HEK293 (cell line): ENCODE data around the gene DPRX.

Experiments
- CTCF ChIA-PET: fragments of 350-600 bp; formaldehyde crosslinking; extraction: SDS; loops from one replicate; lab custom pipeline; 2021; ENCODE audit warnings: antibody characterized with exemption; lab: Yijun Ruan, JAX
- POLR2A ChIA-PET: fragments of 300-600 bp; formaldehyde crosslinking; extraction: SDS; loops from one replicate; lab custom pipeline; 2020; ENCODE audit warnings: antibody characterized with exemption, inconsistent platforms; lab: Yijun Ruan, JAX
- H3K27ac ChIP-seq: fragments of 200-500 bp; sonication (Bioruptor generic); 2 replicates; pipeline ENCODE4 v1.5.1; 2014; ENCODE audit warnings: low read depth, low read length, control low read depth, inconsistent platforms; ENCODE audit errors: extremely low read depth
- H3K36me3 ChIP-seq, 2 experiments: fragments of 200-500 bp in 1 of 2; sonication (Bioruptor generic) in 1 of 2; 1 replicate in 1 of 2; 2 replicates in 1 of 2; pipeline ENCODE4 v1.5.1; 2014 to 2017; ENCODE audit warnings: inconsistent platforms in 2 of 2, low read length in 2 of 2; ENCODE audit not compliant: control insufficient read depth in 2 of 2, insufficient read depth in 1 of 2
- H3K4me1 ChIP-seq: fragments of 200-500 bp; sonication (Bioruptor generic); 2 replicates; pipeline ENCODE4 v1.5.1; 2014; ENCODE audit warnings: mild to moderate bottlenecking, low read length, inconsistent platforms; ENCODE audit not compliant: control insufficient read depth, insufficient read depth
- H3K4me3 ChIP-seq: 2 replicates; pipeline ENCODE4 v1.5.1; 2011; ENCODE audit warnings: low read depth, mild to moderate bottlenecking, control low read depth, low read length, moderate library complexity
- H3K9me3 ChIP-seq: fragments of 200-500 bp; sonication (Bioruptor generic); 2 replicates; pipeline ENCODE4 v1.5.1; 2014; ENCODE audit warnings: low read depth, low read length, inconsistent platforms; ENCODE audit not compliant: control insufficient read depth, insufficient read depth
- GLIS1 ChIP-seq: fragments of 450-650 bp; formaldehyde crosslinking; IDR thresholded peaks from 2 replicates; pipeline ENCODE4 v1.5.1; 2016; ENCODE audit warnings: missing biosample characterization, missing genetic modification characterization
- KLF1 ChIP-seq: fragments of 450-650 bp; formaldehyde crosslinking; IDR thresholded peaks from 2 replicates; pipeline ENCODE4 v1.5.1; 2016; ENCODE audit warnings: missing biosample characterization, missing genetic modification characterization
- SP3 ChIP-seq: fragments of 450-650 bp; formaldehyde crosslinking; IDR thresholded peaks from 2 replicates; pipeline ENCODE4 v1.5.1; 2016; ENCODE audit warnings: missing biosample characterization, missing genetic modification characterization
- TCF7L2 ChIP-seq: IDR thresholded peaks from 2 replicates; pipeline ENCODE4 v1.6.1; 2011; ENCODE audit warnings: low read depth, mild to moderate bottlenecking, inconsistent platforms, low read length, moderate library complexity, borderline replicate concordance
- YY1 ChIP-seq: fragments of 450-650 bp; formaldehyde crosslinking; IDR thresholded peaks from 2 replicates; pipeline ENCODE4 v1.5.1; 2018; ENCODE audit warnings: missing biosample characterization, missing genetic modification characterization
- YY2 ChIP-seq: fragments of 450-650 bp; formaldehyde crosslinking; IDR thresholded peaks from 2 replicates; pipeline ENCODE4 v1.5.1; 2016; ENCODE audit warnings: missing biosample characterization, missing genetic modification characterization
- ZBTB17 ChIP-seq: fragments of 450-650 bp; formaldehyde crosslinking; IDR thresholded peaks from 2 replicates; pipeline ENCODE4 v1.5.1; 2016; ENCODE audit warnings: missing biosample characterization, missing genetic modification characterization
- ZBTB20 ChIP-seq: fragments of 450-650 bp; formaldehyde crosslinking; IDR thresholded peaks from 2 replicates; pipeline ENCODE4 v1.5.1; 2016; ENCODE audit warnings: missing biosample characterization, missing genetic modification characterization
- ZFP41 ChIP-seq: fragments of 450-650 bp; formaldehyde crosslinking; IDR thresholded peaks from 2 replicates; pipeline ENCODE4 v1.5.1; 2016; ENCODE audit warnings: missing biosample characterization, missing genetic modification characterization, borderline replicate concordance
- ZIC2 ChIP-seq: fragments of 450-650 bp; formaldehyde crosslinking; IDR thresholded peaks from 2 replicates; pipeline ENCODE4 v1.5.1; 2016; ENCODE audit warnings: missing biosample characterization, missing genetic modification characterization
- ZNF10 ChIP-seq: fragments of 450-650 bp; formaldehyde crosslinking; IDR thresholded peaks from 2 replicates; pipeline ENCODE4 v1.5.1; 2017; ENCODE audit warnings: missing biosample characterization, missing genetic modification characterization
- ZNF146 ChIP-seq: fragments of 450-650 bp; formaldehyde crosslinking; IDR thresholded peaks from 2 replicates; pipeline ENCODE4 v1.5.1; 2016; ENCODE audit warnings: missing biosample characterization, missing genetic modification characterization
- ZNF174 ChIP-seq: fragments of 450-650 bp; formaldehyde crosslinking; IDR thresholded peaks from 2 replicates; pipeline ENCODE4 v1.5.0; 2017; ENCODE audit warnings: missing biosample characterization, mild to moderate bottlenecking, missing genetic modification characterization
- ZNF211 ChIP-seq: fragments of 450-650 bp; formaldehyde crosslinking; IDR thresholded peaks from 2 replicates; pipeline ENCODE4 v1.5.1; 2016; ENCODE audit warnings: low read depth, missing biosample characterization, missing genetic modification characterization
- ZNF394 ChIP-seq: fragments of 450-650 bp; formaldehyde crosslinking; IDR thresholded peaks from 2 replicates; pipeline ENCODE4 v1.5.1; 2016; ENCODE audit warnings: missing biosample characterization, missing genetic modification characterization, mild to moderate bottlenecking, moderate library complexity, borderline replicate concordance
- ZNF610 ChIP-seq: fragments of 450-650 bp; formaldehyde crosslinking; IDR thresholded peaks from 2 replicates; pipeline ENCODE4 v1.5.1; 2016; ENCODE audit warnings: missing biosample characterization, missing genetic modification characterization, borderline replicate concordance
- ZNF654 ChIP-seq: fragments of 450-650 bp; formaldehyde crosslinking; IDR thresholded peaks from 2 replicates; pipeline ENCODE4 v1.5.1; 2016; ENCODE audit warnings: low read depth, missing biosample characterization, missing genetic modification characterization
- ZNF660 ChIP-seq: fragments of 450-650 bp; IDR thresholded peaks from 2 replicates; pipeline ENCODE4 v1.5.1; 2018; ENCODE audit warnings: missing biosample characterization, mild to moderate bottlenecking, missing genetic modification characterization
- ZNF776 ChIP-seq: fragments of 450-650 bp; formaldehyde crosslinking; IDR thresholded peaks from 2 replicates; pipeline ENCODE4 v1.5.0; 2017; ENCODE audit warnings: missing biosample characterization, missing genetic modification characterization, borderline replicate concordance
- TF ChIP-seq, protein P1 (sequence below): fragments of 450-650 bp; formaldehyde crosslinking; IDR thresholded peaks from 2 replicates; pipeline ENCODE4 v1.5.1; 2016; ENCODE audit warnings: missing biosample characterization, missing genetic modification characterization
- TF ChIP-seq, protein P2 (sequence below): fragments of 450-650 bp; formaldehyde crosslinking; IDR thresholded peaks from 2 replicates; pipeline ENCODE4 v1.5.1; 2016; ENCODE audit warnings: missing biosample characterization, missing genetic modification characterization, borderline replicate concordance
- TF ChIP-seq, protein P3 (sequence below): fragments of 450-650 bp; formaldehyde crosslinking; optimal IDR thresholded peaks from 2 replicates; pipeline ENCODE3; 2016; ENCODE audit warnings: missing biosample characterization, mild to moderate bottlenecking, missing genetic modification characterization
- TF ChIP-seq, protein P4 (sequence below): fragments of 450-650 bp; formaldehyde crosslinking; IDR thresholded peaks from 2 replicates; pipeline ENCODE4 v1.5.1; 2016; ENCODE audit warnings: missing biosample characterization, missing genetic modification characterization, low read depth
- TF ChIP-seq, protein P5 (sequence below): fragments of 450-650 bp; formaldehyde crosslinking; IDR thresholded peaks from 2 replicates; pipeline ENCODE4 v1.5.1; 2016; ENCODE audit warnings: missing biosample characterization, missing genetic modification characterization

DPRX gene

DNA sequence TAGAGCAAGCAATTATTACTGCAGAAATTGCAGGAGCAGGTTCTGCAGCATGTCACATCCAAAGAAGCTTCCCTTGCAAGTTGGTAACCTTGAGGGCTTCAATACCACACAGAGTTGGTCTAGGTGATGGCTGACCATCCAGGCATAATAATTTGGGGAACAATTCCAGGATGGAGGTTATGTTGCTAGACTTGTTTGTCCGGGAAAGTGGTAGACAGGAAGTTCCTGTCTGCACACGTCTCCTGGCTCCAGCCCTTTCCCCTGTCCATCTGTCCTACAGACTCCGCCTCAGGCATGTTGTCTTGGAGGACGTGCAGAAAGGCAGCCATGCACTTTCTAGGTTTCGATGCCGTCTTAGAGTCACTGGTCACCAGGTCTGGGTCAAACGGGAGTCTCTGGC, 26.0 kb downstream of the DPRX start:
- CTCF ChIA-PET = interaction anchor here (1.3 to 1.6 kb wide), 2 partner anchors 19 to 366 kb away, joined by 3 read pairs; no protein-coding TSS in a partner anchor
- Histone ChIP-seq H3K27ac (no peak overlapping the region), H3K36me3 (no peaks in the 10 kb centered on the region), H3K4me3 (no peak overlapping the region), H3K4me1 (no peaks in the 10 kb centered on the region), H3K9me3 (no peaks in the 10 kb centered on the region; the same call in 1 of the 2 replicates)
- POLR2A ChIA-PET = no interaction called here
- TF ChIP-seq ZNF610 = no peak
- TF ChIP-seq ZNF174 (tag by site-specific recombination) = no peak
- TF ChIP-seq GLIS1 (tag by site-specific recombination) = no peak
- TF ChIP-seq TCF7L2 = no peak
- TF ChIP-seq SP3 (tag by site-specific recombination) = no peak
- no peak for TF ChIP-seq ZBTB20 (tag by site-specific recombination)
- no peak for TF ChIP-seq YY2
- TF ChIP-seq, protein P1, sequence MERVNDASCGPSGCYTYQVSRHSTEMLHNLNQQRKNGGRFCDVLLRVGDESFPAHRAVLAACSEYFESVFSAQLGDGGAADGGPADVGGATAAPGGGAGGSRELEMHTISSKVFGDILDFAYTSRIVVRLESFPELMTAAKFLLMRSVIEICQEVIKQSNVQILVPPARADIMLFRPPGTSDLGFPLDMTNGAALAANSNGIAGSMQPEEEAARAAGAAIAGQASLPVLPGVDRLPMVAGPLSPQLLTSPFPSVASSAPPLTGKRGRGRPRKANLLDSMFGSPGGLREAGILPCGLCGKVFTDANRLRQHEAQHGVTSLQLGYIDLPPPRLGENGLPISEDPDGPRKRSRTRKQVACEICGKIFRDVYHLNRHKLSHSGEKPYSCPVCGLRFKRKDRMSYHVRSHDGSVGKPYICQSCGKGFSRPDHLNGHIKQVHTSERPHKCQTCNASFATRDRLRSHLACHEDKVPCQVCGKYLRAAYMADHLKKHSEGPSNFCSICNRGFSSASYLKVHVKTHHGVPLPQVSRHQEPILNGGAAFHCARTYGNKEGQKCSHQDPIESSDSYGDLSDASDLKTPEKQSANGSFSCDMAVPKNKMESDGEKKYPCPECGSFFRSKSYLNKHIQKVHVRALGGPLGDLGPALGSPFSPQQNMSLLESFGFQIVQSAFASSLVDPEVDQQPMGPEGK (tag by site-specific recombination) = no peak
- no peak for TF ChIP-seq ZNF146 (tag by site-specific recombination)
- no peak for TF ChIP-seq ZNF211 (tag by site-specific recombination)
- TF ChIP-seq, protein P2, sequence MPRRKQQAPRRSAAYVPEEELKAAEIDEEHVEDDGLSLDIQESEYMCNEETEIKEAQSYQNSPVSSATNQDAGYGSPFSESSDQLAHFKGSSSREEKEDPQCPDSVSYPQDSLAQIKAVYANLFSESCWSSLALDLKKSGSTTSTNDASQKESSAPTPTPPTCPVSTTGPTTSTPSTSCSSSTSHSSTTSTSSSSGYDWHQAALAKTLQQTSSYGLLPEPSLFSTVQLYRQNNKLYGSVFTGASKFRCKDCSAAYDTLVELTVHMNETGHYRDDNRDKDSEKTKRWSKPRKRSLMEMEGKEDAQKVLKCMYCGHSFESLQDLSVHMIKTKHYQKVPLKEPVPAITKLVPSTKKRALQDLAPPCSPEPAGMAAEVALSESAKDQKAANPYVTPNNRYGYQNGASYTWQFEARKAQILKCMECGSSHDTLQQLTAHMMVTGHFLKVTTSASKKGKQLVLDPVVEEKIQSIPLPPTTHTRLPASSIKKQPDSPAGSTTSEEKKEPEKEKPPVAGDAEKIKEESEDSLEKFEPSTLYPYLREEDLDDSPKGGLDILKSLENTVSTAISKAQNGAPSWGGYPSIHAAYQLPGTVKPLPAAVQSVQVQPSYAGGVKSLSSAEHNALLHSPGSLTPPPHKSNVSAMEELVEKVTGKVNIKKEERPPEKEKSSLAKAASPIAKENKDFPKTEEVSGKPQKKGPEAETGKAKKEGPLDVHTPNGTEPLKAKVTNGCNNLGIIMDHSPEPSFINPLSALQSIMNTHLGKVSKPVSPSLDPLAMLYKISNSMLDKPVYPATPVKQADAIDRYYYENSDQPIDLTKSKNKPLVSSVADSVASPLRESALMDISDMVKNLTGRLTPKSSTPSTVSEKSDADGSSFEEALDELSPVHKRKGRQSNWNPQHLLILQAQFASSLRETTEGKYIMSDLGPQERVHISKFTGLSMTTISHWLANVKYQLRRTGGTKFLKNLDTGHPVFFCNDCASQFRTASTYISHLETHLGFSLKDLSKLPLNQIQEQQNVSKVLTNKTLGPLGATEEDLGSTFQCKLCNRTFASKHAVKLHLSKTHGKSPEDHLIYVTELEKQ (tag by site-specific recombination) = no peak
- TF ChIP-seq KLF1 (tag by site-specific recombination) = no peak
- TF ChIP-seq ZNF776 = no peak
- TF ChIP-seq, protein P3, sequence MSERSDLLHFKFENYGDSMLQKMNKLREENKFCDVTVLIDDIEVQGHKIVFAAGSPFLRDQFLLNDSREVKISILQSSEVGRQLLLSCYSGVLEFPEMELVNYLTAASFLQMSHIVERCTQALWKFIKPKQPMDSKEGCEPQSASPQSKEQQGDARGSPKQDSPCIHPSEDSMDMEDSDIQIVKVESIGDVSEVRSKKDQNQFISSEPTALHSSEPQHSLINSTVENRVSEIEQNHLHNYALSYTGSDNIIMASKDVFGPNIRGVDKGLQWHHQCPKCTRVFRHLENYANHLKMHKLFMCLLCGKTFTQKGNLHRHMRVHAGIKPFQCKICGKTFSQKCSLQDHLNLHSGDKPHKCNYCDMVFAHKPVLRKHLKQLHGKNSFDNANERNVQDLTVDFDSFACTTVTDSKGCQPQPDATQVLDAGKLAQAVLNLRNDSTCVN (tag by site-specific recombination) = no peak
- no peak for TF ChIP-seq ZNF654 (tag by site-specific recombination)
- TF ChIP-seq ZBTB17 (tag by site-specific recombination) = no peak
- TF ChIP-seq ZNF394 = no peak
- TF ChIP-seq ZFP41 = no peak
- TF ChIP-seq ZIC2 (tag by site-specific recombination) = no peak

DNA sequence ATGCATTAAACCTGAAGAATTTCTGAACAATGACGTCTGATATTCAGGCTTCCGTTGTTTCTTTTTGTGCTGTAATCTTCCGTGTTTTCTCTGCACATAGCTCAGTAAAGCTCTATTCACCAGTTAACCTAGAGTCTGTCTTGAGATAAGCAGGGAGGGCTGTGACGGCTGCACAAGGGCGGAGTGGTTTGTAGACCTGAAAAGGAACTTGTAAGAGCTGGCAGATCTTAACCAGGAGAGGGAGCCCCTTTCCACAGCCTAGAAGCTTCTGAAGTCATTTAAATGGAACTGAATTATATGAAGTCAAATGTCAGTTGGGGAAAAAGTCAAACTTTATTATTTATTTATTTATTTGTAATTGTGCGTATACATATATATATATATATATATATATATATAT, 27.5 kb downstream of the DPRX start:
- Histone ChIP-seq H3K9me3 (no peaks in the 10 kb centered on the region; the same call in 1 of the 2 replicates), H3K4me1 (no peaks in the 10 kb centered on the region), H3K27ac (no peak overlapping the region), H3K36me3 (no peaks in the 10 kb centered on the region), H3K4me3 (no peak overlapping the region)
- POLR2A ChIA-PET = no interaction called here
- CTCF ChIA-PET = interaction anchor here (0.6 to 1.6 kb wide), 3 partner anchors 85 to 365 kb away, joined by 3 read pairs; no protein-coding TSS in a partner anchor
- TF ChIP-seq, protein P4, sequence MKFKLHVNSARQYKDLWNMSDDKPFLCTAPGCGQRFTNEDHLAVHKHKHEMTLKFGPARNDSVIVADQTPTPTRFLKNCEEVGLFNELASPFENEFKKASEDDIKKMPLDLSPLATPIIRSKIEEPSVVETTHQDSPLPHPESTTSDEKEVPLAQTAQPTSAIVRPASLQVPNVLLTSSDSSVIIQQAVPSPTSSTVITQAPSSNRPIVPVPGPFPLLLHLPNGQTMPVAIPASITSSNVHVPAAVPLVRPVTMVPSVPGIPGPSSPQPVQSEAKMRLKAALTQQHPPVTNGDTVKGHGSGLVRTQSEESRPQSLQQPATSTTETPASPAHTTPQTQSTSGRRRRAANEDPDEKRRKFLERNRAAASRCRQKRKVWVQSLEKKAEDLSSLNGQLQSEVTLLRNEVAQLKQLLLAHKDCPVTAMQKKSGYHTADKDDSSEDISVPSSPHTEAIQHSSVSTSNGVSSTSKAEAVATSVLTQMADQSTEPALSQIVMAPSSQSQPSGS (tag by site-specific recombination) = no peak
- TF ChIP-seq ZNF660 (tag by site-specific recombination) = no peak
- TF ChIP-seq YY1 (tag by site-specific recombination) = no peak
- no peak for TF ChIP-seq ZNF10
- TF ChIP-seq, protein P5, sequence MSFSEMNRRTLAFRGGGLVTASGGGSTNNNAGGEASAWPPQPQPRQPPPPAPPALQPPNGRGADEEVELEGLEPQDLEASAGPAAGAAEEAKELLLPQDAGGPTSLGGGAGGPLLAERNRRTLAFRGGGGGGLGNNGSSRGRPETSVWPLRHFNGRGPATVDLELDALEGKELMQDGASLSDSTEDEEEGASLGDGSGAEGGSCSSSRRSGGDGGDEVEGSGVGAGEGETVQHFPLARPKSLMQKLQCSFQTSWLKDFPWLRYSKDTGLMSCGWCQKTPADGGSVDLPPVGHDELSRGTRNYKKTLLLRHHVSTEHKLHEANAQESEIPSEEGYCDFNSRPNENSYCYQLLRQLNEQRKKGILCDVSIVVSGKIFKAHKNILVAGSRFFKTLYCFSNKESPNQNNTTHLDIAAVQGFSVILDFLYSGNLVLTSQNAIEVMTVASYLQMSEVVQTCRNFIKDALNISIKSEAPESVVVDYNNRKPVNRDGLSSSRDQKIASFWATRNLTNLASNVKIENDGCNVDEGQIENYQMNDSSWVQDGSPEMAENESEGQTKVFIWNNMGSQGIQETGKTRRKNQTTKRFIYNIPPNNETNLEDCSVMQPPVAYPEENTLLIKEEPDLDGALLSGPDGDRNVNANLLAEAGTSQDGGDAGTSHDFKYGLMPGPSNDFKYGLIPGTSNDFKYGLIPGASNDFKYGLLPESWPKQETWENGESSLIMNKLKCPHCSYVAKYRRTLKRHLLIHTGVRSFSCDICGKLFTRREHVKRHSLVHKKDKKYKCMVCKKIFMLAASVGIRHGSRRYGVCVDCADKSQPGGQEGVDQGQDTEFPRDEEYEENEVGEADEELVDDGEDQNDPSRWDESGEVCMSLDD = no peak
- TF ChIP-seq KLF1 (tag by site-specific recombination) = no peak
